ENCODE measurements around the gene IFT27. TPM values are rescaled to one million over a fixed set of nuclear protein-coding genes. Genes with fewer than 3 reads are reported as not detected.

IFT27 gene
- total and polyA plus RNA-seq, 2 of the 4 experiments (the other 2 are of a cell fraction), result 14.5 to 26.9 TPM

DNA sequence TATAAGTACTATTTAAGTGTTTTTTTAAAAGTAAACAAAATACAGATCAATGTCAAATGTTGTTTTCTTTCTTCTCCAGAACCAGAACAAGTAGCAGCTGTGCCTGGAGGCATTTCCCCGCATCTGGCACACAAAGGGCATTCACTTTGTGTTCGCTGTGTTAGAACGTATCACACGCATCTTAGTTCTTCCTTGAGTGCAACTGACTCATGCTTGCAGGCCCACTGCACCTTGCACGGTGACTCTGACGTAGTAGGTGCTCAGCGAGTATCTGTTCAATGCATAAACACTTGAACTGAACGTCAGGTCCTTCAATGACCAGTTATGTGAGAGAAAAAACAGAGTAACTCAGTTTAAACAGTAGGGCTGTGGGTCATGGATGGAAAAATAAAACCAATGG is 3.5 kb downstream of the IFT27 start:
- Histone ChIP-seq H3K36me3 (ENCODE audit: control insufficient read depth, insufficient read depth, low read length) (peaks cover 4% of the 10 kb centered on the region), H3K79me1 (ENCODE audit: low read depth in 1 of 2, low read length in 2 of 2) (peaks cover 12 to 18% of the 10 kb centered on the region in 2 experiments; a peak in 3 of 4 replicates), H2BK5ac (ENCODE audit: low read depth, low read length, poor library complexity, severe bottlenecking) (no peak overlapping the region), H3K4ac (ENCODE audit: low read depth, low read length) (no peak overlapping the region), H4K5ac (ENCODE audit: low read depth, low read length) (no peak overlapping the region), H3K18ac (ENCODE audit: low read depth, low read length) (no peak overlapping the region), H3K4me1 (ENCODE audit: control insufficient read depth, insufficient read depth, low read length) (peaks cover 6% of the 10 kb centered on the region), H3K9ac (ENCODE audit: low read depth, low read length) (no peak overlapping the region), H3K27ac (ENCODE audit: insufficient read depth, low read length) (no peak overlapping the region), H3K4me2 (ENCODE audit: low read depth, low read length) (no peak overlapping the region), H3K56ac (ENCODE audit: extremely low read depth, insufficient read depth, low read length) (no peak overlapping the region), H2BK15ac (ENCODE audit: low read depth, low read length) (no peak overlapping the region), H2AFZ (replicated peaks; ENCODE audit: low read length, poor library complexity) (no peak overlapping the region), H4K91ac (ENCODE audit: insufficient read depth, low read depth, low read length) (no peak overlapping the region), H2BK120ac (ENCODE audit: low read depth, low read length) (no peak overlapping the region), H4K8ac (ENCODE audit: low read depth in 2 of 2, low read length in 2 of 2) (no peak overlapping the region), H3K9me1 (ENCODE audit: insufficient read depth, low read length) (0 out of 2 replicates have a peak, but pooled peaks cover 3% of the 10 kb centered on the region), H3K9me3 (ENCODE audit: control insufficient read depth, insufficient read depth, low read length) (no peaks in the 10 kb centered on the region), H3K4me3 (ENCODE audit: insufficient read depth, low read depth, low read length) (no peak overlapping the region), H2BK20ac (ENCODE audit: low read depth, low read length) (no peak overlapping the region), H2AK5ac (ENCODE audit: low read depth, low read length) (no peak overlapping the region), H3K23ac (ENCODE audit: low read depth, low read length) (no peak overlapping the region), H3K14ac (replicated peaks; ENCODE audit: low read depth, low read length) (no peak overlapping the region), H3K27me3 (ENCODE audit: control insufficient read depth, insufficient read depth, low read length) (no peaks in the 10 kb centered on the region), H2AK9ac (replicated peaks; ENCODE audit: low read depth, low read length, poor library complexity) (no peak overlapping the region), H4K20me1 (ENCODE audit: insufficient read depth, low read length) (no peaks in the 10 kb centered on the region)
- ChIA-PET CTCF (no interaction called here), POLR2A (ENCODE audit: unreplicated experiment) (no interaction called here)
- DNase-seq (no peak), ATAC-seq (ENCODE audit: low read depth) (no peak)
- intact Hi-C loops (cut with micrococcal nuclease), result no loop called here
- 87% methylated on average over 8 of the region's 8 CpGs; no CpG with 5 or more reads in 1 of the 2 experiments for WGBS, 2 experiments (ENCODE audit: extremely low coverage in 2 of 2, insufficient read length in 1 of 2)
- in situ Hi-C loops (cut with MboI; ENCODE audit: low sequenced_read_pairs), result loop anchor here (10.0 kb wide), 1 partner anchor 228 kb away; no protein-coding TSS in a partner anchor
- TF ChIP-seq, protein P1, sequence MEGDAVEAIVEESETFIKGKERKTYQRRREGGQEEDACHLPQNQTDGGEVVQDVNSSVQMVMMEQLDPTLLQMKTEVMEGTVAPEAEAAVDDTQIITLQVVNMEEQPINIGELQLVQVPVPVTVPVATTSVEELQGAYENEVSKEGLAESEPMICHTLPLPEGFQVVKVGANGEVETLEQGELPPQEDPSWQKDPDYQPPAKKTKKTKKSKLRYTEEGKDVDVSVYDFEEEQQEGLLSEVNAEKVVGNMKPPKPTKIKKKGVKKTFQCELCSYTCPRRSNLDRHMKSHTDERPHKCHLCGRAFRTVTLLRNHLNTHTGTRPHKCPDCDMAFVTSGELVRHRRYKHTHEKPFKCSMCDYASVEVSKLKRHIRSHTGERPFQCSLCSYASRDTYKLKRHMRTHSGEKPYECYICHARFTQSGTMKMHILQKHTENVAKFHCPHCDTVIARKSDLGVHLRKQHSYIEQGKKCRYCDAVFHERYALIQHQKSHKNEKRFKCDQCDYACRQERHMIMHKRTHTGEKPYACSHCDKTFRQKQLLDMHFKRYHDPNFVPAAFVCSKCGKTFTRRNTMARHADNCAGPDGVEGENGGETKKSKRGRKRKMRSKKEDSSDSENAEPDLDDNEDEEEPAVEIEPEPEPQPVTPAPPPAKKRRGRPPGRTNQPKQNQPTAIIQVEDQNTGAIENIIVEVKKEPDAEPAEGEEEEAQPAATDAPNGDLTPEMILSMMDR (conservative IDR thresholded peaks at IDR 0.05; ENCODE audit: low read depth, low read length), result no peak
- TF ChIP-seq MAFK (IDR thresholded peaks at IDR 0.05; ENCODE audit: low read depth, low read length), result no peak
- BruUV-seq (replicated peaks), result no TSS peak
- dilution Hi-C loops (cut with HindIII; ENCODE audit: low sequenced_read_pairs, unreplicated experiment), result no loop called here

All from IMR-90 (cell line).